HepG2 (cell line): ENCODE measurements around the gene UNC5A. TPM values are rescaled to one million over a fixed set of nuclear protein-coding genes. Genes with fewer than 3 reads are reported as not detected.

Experiments used
- ATAC-seq: fragments of 200-7000 bp; cut with Tn5 transposase; 3 replicates; pipeline ENCODE4 v1.9.1; 2020; ENCODE audit warnings: mild to moderate bottlenecking, moderate library complexity
- BruUV-seq: library from RNA; stranded (reverse); fragments of 400-500 nt; replicated peaks from 2 replicates; lab custom pipeline; 2021; lab: Mats Ljungman, UMichigan
- CTCF ChIA-PET: fragments of 300-600 bp; formaldehyde crosslinking; extraction: SDS; loops from one replicate; lab custom pipeline; 2021; ENCODE audit warnings: low total read pairs, inconsistent platforms, low intra/inter-chr PET ratio; lab: Yijun Ruan, JAX
- POLR2A ChIA-PET: fragments of 350-600 bp; sonication (Branson Sonifier 250); formaldehyde crosslinking; loops from one replicate; lab custom pipeline; 2020; ENCODE audit warnings: antibody characterized with exemption, inconsistent platforms; lab: Yijun Ruan, JAX
- DNase-seq: peaks from one replicate; pipeline ENCODE4 v3.0.0-alpha.2; 2015; ENCODE audit warnings: low spot score
- FAIRE-seq: peaks from 3 replicates; lab custom pipeline; 2011; peaks lifted over from hg19 to GRCh38; lab: Jason Lieb, UNC
- H2AFZ ChIP-seq: one replicate; pipeline ENCODE4 v1.6.1; 2011; ENCODE audit warnings: low read length, inconsistent platforms
- H3K27ac ChIP-seq: fragments of 300-600 bp; 3 replicates; pipeline ENCODE4 v1.8.0; 2011; ENCODE audit warnings: mixed run types, mild to moderate bottlenecking, mixed read lengths, low read length, inconsistent platforms; ENCODE audit not compliant: insufficient read depth; ENCODE audit errors: extremely low read length
- H3K27me3 ChIP-seq, 2 experiments: fragments of 200-600 bp in 1 of 2; 2 replicates in 1 of 2; 3 replicates in 1 of 2; pipeline versions ENCODE4 v1.6.0 to v1.8.0; 2011; ENCODE audit warnings: low read length in 2 of 2, mild to moderate bottlenecking in 2 of 2, moderate library complexity in 2 of 2, inconsistent platforms in 1 of 2; ENCODE audit not compliant: insufficient read depth in 2 of 2, control insufficient read depth in 1 of 2
- H3K36me3 ChIP-seq, 2 experiments: fragments of 200-600 bp in 1 of 2; replicated peaks in 1 of 2; 2 replicates in 1 of 2; 3 replicates in 1 of 2; pipeline versions ENCODE4 v1.5.1 to v1.8.0; 2011; ENCODE audit warnings: low read length in 2 of 2, inconsistent platforms in 1 of 2; ENCODE audit not compliant: insufficient read depth in 2 of 2, control insufficient read depth in 1 of 2
- H3K4me1 ChIP-seq: 2 replicates; pipeline ENCODE4 v1.5.1; 2012; ENCODE audit warnings: low read length, inconsistent platforms; ENCODE audit not compliant: insufficient read depth
- H3K4me2 ChIP-seq: 2 replicates; pipeline ENCODE4 v1.6.0; 2011; ENCODE audit warnings: low read depth, low read length, inconsistent platforms
- H3K4me3 ChIP-seq, 3 experiments: fragments of 200-600 bp in 1 of 3; sonication (generic), shearing (Covaris generic) in 1 of 3; replicated peaks in 1 of 3; 2 replicates each; pipeline ENCODE4 v1.5.1; 2011 to 2016; ENCODE audit warnings: low read length in 3 of 3, inconsistent platforms in 2 of 3, low read depth in 2 of 3, mild to moderate bottlenecking in 2 of 3, control low read depth in 1 of 3, mixed read lengths in 1 of 3; ENCODE audit not compliant: insufficient read depth in 1 of 3
- H3K79me2 ChIP-seq: one replicate; pipeline ENCODE4 v1.6.1; 2011; ENCODE audit warnings: low read length, inconsistent platforms; ENCODE audit not compliant: insufficient read depth
- H3K9ac ChIP-seq: 2 replicates; pipeline ENCODE4 v1.6.0; 2011; ENCODE audit warnings: mild to moderate bottlenecking, low read depth, low read length, inconsistent platforms; ENCODE audit not compliant: insufficient read depth
- H3K9me3 ChIP-seq: 2 replicates; pipeline ENCODE4 v1.5.1; 2012; ENCODE audit warnings: mild to moderate bottlenecking, low read length
- H4K20me1 ChIP-seq: 2 replicates; pipeline ENCODE4 v1.6.0; 2011; ENCODE audit warnings: inconsistent platforms, mild to moderate bottlenecking, low read length, moderate library complexity; ENCODE audit not compliant: insufficient read depth
- CCDC6 ChIP-seq: sonication (generic); formaldehyde crosslinking; IDR thresholded peaks from 2 replicates; pipeline ENCODE4 v1.8.1; 2022; ENCODE audit warnings: mild to moderate bottlenecking, missing genetic modification reagents, moderate library complexity
- HMGXB4 ChIP-seq, 2 experiments: sonication (generic) in 1 of 2; formaldehyde crosslinking in 1 of 2; IDR thresholded peaks; 2 replicates each; pipeline versions ENCODE4 v1.4.0 to v1.6.1; 2018 to 2020; ENCODE audit warnings: missing genetic modification reagents in 2 of 2, borderline replicate concordance in 1 of 2, low read depth in 1 of 2, mild to moderate bottlenecking in 1 of 2, missing biosample characterization in 1 of 2
- HNRNPK ChIP-seq: fragments of 200-400 bp; formaldehyde crosslinking; IDR thresholded peaks from 2 replicates; pipeline ENCODE4 v1.6.1; 2018; ENCODE audit warnings: low read length, low read depth, moderate library complexity, mild to moderate bottlenecking; ENCODE audit not compliant: poor library complexity, severe bottlenecking
- HOXA7 ChIP-seq: sonication (generic); formaldehyde crosslinking; IDR thresholded peaks from 2 replicates; pipeline ENCODE4 v1.8.1; 2022; ENCODE audit warnings: mild to moderate bottlenecking, missing genetic modification reagents, moderate library complexity
- MLLT10 ChIP-seq: sonication (generic); formaldehyde crosslinking; IDR thresholded peaks from 2 replicates; pipeline ENCODE4 v1.4.0; 2020; ENCODE audit warnings: missing genetic modification reagents
- NR2C2 ChIP-seq: sonication (generic); formaldehyde crosslinking; IDR thresholded peaks from 2 replicates; pipeline ENCODE4 v1.4.0; 2020; ENCODE audit warnings: missing genetic modification reagents, mild to moderate bottlenecking, moderate library complexity, borderline replicate concordance
- SATB2 ChIP-seq: sonication (generic); formaldehyde crosslinking; IDR thresholded peaks from 2 replicates; pipeline ENCODE4 v1.5.0; 2020; ENCODE audit warnings: missing genetic modification reagents
- ZNF484 ChIP-seq: sonication (generic); formaldehyde crosslinking; IDR thresholded peaks from 2 replicates; pipeline ENCODE4 v1.5.1; 2020; ENCODE audit warnings: mild to moderate bottlenecking, low read depth, missing genetic modification reagents, borderline replicate concordance
- ZNF790 ChIP-seq: sonication (generic); formaldehyde crosslinking; IDR thresholded peaks from 2 replicates; pipeline ENCODE4 v1.8.0; 2022; ENCODE audit warnings: missing genetic modification reagents, mild to moderate bottlenecking, borderline replicate concordance
- ZNF816 ChIP-seq: sonication (generic); formaldehyde crosslinking; IDR thresholded peaks from 2 replicates; pipeline ENCODE4 v1.8.0; 2022; ENCODE audit warnings: missing genetic modification reagents, mild to moderate bottlenecking, borderline replicate concordance
- WGBS: methylation state at CpG from one replicate; pipeline ENCODE4 v1.1.6; 2017; ENCODE audit warnings: low lambda C conversion rate; 5-methylcytosine and 5-hydroxymethylcytosine counted together
- in situ Hi-C: cut with HindIII; loops from 2 replicates; pipeline ENCODE4 v1.10.0; 2017; ENCODE audit warnings: low pct_unique_long_range_greater_than_20kb; ENCODE audit not compliant: extremely low pct_ligation_motif_present
- intact Hi-C: fragments of 100-400 bp; cut with micrococcal nuclease; formaldehyde crosslinking; loops from one replicate; pipeline ENCODE4 v1.10.0; 2022; ENCODE audit not compliant: unreplicated experiment
- polyA plus RNA-seq, 8 experiments: library from polyadenylated mRNA; depleted of rRNA in 3 of 8; stranded (reverse) in 7 of 8; unstranded in 1 of 8; fragments of >200 nt; fragmentation: Illumina TruSeq in 4 of 8; extraction: Trizol in 4 of 8; gene quantifications; 2 replicates each; pipeline versions ENCODE4 v1.2.1 to v1.2.3, GENCODE V29; 2011 to 2016; ENCODE audit warnings: low read depth in 4 of 8, missing spikeins in 1 of 8, mixed read lengths in 1 of 8; ENCODE audit not compliant: insufficient read depth in 1 of 8
- total RNA-seq, 5 experiments: library from RNA; depleted of rRNA; stranded (reverse); fragments of >200 nt; fragmentation: Illumina TruSeq; extraction: Trizol; gene quantifications; 2 replicates each; pipeline ENCODE4 v1.2.3, GENCODE V29; 2016; ENCODE audit warnings: low read depth in 1 of 5
- TF ChIP-seq, protein P1 (sequence below): IDR thresholded peaks from 2 replicates; pipeline ENCODE4 v1.6.1; 2016; ENCODE audit warnings: control low read depth
- TF ChIP-seq, protein P2 (sequence below): sonication (generic); formaldehyde crosslinking; conservative IDR thresholded peaks from 2 replicates; pipeline ENCODE4 v1.8.0; 2022; ENCODE audit warnings: low read depth, missing genetic modification reagents

UNC5A gene
- total and polyA plus RNA-seq, 2 of the 13 experiments (the other 11 are each of a cell fraction or from before 2014, with no cell fraction given), result not detected

- Histone ChIP-seq H3K27ac (no peak overlapping the region), H3K4me2 (no peak overlapping the region), H2AFZ (no peak overlapping the region), H3K4me3 (no peak overlapping the region), H4K20me1 (no peaks in the 10 kb centered on the region), H3K9ac (no peak overlapping the region), H3K4me1 (no peaks in the 10 kb centered on the region), H3K27me3 (peaks cover 0 to 31% of the 10 kb centered on the region in 2 experiments; a peak in 4 of 5 replicates), H3K36me3 (no peaks in the 10 kb centered on the region), H3K79me2 (no peaks in the 10 kb centered on the region), H3K9me3 (no peaks in the 10 kb centered on the region)
- FAIRE-seq (no peak), DNase-seq (no peak), ATAC-seq (no peak)
- 17% methylated on average over 6 of the region's 9 CpGs for WGBS
- no TSS peak for BruUV-seq
- in situ Hi-C loops (no loop called here), intact Hi-C loops (no loop called here)
- CTCF ChIA-PET, result no interaction called here
- no peak for TF ChIP-seq ZNF790
- no peak for TF ChIP-seq MLLT10 (CRISPR knock-in tag)
- TF ChIP-seq SATB2 (CRISPR knock-in tag), result no peak
- no peak for TF ChIP-seq NR2C2 (CRISPR knock-in tag)
- no peak for TF ChIP-seq ZNF816 (CRISPR knock-in tag)
- TF ChIP-seq, protein P1, sequence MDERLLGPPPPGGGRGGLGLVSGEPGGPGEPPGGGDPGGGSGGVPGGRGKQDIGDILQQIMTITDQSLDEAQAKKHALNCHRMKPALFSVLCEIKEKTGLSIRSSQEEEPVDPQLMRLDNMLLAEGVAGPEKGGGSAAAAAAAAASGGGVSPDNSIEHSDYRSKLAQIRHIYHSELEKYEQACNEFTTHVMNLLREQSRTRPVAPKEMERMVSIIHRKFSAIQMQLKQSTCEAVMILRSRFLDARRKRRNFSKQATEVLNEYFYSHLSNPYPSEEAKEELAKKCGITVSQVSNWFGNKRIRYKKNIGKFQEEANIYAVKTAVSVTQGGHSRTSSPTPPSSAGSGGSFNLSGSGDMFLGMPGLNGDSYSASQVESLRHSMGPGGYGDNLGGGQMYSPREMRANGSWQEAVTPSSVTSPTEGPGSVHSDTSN (CRISPR knock-in tag), result no peak
- TF ChIP-seq, protein P2, sequence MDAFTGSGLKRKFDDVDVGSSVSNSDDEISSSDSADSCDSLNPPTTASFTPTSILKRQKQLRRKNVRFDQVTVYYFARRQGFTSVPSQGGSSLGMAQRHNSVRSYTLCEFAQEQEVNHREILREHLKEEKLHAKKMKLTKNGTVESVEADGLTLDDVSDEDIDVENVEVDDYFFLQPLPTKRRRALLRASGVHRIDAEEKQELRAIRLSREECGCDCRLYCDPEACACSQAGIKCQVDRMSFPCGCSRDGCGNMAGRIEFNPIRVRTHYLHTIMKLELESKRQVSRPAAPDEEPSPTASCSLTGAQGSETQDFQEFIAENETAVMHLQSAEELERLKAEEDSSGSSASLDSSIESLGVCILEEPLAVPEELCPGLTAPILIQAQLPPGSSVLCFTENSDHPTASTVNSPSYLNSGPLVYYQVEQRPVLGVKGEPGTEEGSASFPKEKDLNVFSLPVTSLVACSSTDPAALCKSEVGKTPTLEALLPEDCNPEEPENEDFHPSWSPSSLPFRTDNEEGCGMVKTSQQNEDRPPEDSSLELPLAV (CRISPR knock-in tag), result no peak
- no peak for TF ChIP-seq ZNF484 (CRISPR knock-in tag)
- no peak for TF ChIP-seq HNRNPK
- TF ChIP-seq HMGXB4 (CRISPR knock-in tag; IDR thresholded peaks at IDR 0.05; ENCODE audit: borderline replicate concordance in 1 of 2, low read depth in 1 of 2), result no peak
- no peak for TF ChIP-seq HOXA7 (CRISPR knock-in tag)
- TF ChIP-seq CCDC6 (CRISPR knock-in tag), result no peak
- POLR2A ChIA-PET, result no interaction called here
These were observed 80.3 kb downstream of the UNC5A start for GRCh38 chr5:176890455-176891330.
